ENCODE results near the gene MYO1G.
"Not testable (repeated sequence)": the region's sequence is repeated elsewhere in the genome, so short reads cannot be mapped to it uniquely, and the experiment has no call there.

The MYO1G gene

GRCh38 chr7:44978511-44979366 is at the start of gene MYO1G:
MYO1G (minus strand) TSS chr7:44979015; CDS start chr7:44978961, 54 bp downstream.
- peak; percentile 85 for DNase-seq

- DNase-seq, result no peak
Observed at GRCh38 chr7:45028138-45028919, 49.5 kb upstream of the MYO1G start.

- no peak for DNase-seq
Observed at GRCh38 chr7:45027774-45028114, 48.9 kb upstream of the MYO1G start.

GRCh38 chr7:45026984-45027773 is 48.4 kb upstream of the MYO1G start:
- peak; percentile 20 for DNase-seq

- no peak for DNase-seq
Observed at GRCh38 chr7:45026013-45026412, 47.2 kb upstream of the MYO1G start.

GRCh38 chr7:45025473-45025872 is 46.7 kb upstream of the MYO1G start:
- DNase-seq, result not testable (repeated sequence)

GRCh38 chr7:45024126-45024744 is 45.4 kb upstream of the MYO1G start:
- DNase-seq, result no peak

GRCh38 chr7:45021604-45022296 is 42.9 kb upstream of the MYO1G start:
- peak; percentile 23 for DNase-seq

GRCh38 chr7:45020915-45021314 is 42.1 kb upstream of the MYO1G start:
- no peak for DNase-seq

GRCh38 chr7:45017253-45017652 is 38.4 kb upstream of the MYO1G start:
- DNase-seq, result no peak

GRCh38 chr7:45015313-45015712 is 36.5 kb upstream of the MYO1G start:
- no peak for DNase-seq

- no peak for DNase-seq
Observed at GRCh38 chr7:45013465-45013967, 34.7 kb upstream of the MYO1G start.

GRCh38 chr7:45007571-45008328 is 28.9 kb upstream of the MYO1G start:
- peak; percentile 17 for DNase-seq

- DNase-seq, result no peak
Observed at GRCh38 chr7:45007106-45007505, 28.3 kb upstream of the MYO1G start.

- no peak for DNase-seq
Observed at GRCh38 chr7:45003789-45004188, 25.0 kb upstream of the MYO1G start.

GRCh38 chr7:45001826-45002225 is 23.0 kb upstream of the MYO1G start:
- DNase-seq, result no peak

- DNase-seq, result peak; percentile 28
Observed at GRCh38 chr7:45001138-45001694, 22.4 kb upstream of the MYO1G start.

GRCh38 chr7:45000093-45001032 is 21.5 kb upstream of the MYO1G start, which contains the start of gene CCM2:
CCM2 (plus strand) TSS chr7:45000201; CDS start chr7:45000334, 133 bp downstream.
- no peak for DNase-seq

Data from NK-92 treated with Interleukin-12 subunit alpha and Interleukin-12 subunit beta, amount 100 ng/mL, for 24 hours (cell line).